Activated CD8-positive, alpha-beta memory T cell treated with anti-CD3 and anti-CD28 coated beads, Interleukin-2, amount 50 U/mL, for 48 hours (primary cell): ENCODE measurements around the gene PBX4.
"Not testable (repeated sequence)": the region's sequence is repeated elsewhere in the genome, so short reads cannot be mapped to it uniquely, and the experiment has no call there.

Source experiments
- DNase-seq: peaks from one replicate; pipeline ENCODE4 v3.0.0-alpha.2; 2020

Gene PBX4

DNA sequence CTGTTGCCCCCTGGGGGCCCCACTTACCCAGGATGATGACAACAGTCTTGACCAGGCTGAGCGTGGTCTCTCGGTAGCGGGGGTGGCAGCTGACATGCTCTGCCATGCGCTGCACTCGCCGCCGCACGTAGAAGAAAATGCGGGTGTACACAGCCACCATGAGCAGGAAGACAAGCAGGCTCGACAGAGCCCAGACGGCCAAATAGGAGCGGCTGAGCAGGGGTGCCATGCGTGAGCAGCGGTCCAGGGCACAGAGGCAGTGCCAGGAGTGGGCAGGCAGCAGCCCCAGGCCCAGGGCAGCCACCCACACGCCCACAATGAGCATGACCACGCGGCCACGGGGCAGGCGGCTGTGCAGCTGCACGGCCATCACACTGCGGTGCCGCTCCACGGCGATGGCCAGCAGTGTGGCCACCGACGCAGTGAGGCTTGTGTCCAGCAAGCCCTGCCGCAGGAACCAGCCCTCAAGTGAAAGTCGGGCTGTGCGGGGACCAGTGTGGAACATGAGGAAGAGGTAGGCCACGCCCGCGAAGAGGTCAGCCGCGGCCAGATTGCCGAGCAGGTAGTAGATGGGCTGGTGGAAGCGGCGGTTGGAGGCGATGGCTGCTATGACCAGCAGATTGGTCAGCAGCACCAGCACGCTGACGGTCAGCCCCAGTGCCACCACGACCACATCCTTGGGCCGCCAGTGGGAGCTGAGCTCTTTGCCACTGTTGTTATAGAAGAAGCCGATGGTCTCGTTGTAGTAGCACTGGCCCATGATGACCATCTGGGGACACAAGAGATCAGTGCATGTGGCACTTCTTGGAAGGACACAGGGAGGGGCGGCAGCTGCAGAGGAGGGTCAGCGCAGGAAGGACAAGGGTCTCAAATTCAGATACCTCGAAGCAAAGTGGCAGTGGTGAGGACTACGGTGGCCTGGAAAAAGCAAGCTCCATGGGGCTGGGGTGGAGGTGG is 8.3 kb upstream of the PBX4 start:
- DNase-seq, result no peak

DNA sequence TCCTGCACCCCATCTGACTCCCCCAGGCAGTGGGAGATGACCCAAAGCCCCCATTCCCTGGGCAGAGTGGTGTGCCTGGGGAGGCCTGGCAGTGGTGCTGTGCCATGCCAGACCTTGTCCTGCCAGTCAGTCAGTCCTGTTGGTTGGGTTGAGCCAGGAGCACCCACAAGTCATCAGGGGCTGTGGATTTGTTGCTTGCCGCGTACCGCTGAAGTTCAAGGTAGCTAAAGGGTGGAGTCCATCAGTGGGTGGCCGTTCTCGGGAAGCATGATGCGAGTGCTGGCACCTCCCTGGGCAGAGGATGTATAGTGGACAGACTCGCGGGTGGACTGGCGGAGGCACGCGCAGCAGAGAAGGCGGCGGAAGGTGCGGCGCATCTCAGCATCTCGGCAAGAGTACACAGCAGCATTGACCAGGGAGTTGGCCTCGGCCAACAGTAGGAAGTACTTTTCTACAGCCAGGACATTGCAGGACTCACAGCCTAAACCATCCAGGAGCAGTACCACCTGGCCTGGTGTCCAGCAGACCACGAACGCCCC is 5.6 kb upstream of the PBX4 start:
- DNase-seq, result no peak

DNA sequence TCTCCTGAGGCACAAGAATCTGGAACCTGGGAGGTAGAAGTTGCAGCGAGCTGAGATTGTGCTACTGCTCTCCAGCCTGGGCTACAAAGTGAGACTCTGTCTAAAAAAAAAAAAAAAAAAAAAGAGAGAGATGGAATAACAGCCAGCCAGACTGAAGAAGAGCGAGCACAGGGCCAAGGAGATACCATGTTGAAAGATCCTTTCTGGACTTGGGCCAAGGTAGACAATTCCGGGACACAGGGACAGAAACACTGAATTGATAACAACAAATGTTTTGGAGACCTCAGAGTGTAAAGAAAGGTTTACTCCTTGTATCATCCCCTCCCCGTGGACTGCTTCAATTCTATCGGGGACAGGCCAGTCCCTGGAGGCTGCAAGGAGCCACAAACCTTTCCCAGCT is 4.9 kb upstream of the PBX4 start:
- no peak for DNase-seq

DNA sequence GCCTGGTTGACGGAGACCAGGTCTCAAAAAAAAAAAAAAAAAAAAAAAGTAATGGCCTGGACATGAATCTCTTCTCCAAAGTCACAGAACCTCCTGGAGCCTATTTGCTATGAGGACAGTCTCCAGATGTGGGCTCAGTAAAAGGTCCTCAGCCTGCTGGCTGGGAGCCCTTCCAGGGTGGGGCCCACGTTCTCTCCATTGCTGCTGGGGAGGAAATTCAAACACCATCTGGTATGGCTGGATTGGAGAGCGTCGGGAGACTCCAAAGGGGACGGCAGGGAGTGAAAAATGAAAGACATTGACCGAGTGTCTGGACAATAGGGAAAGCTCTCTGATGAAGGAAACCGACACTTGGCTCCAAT is 1.3 kb upstream of the PBX4 start:
- no peak for DNase-seq

DNA sequence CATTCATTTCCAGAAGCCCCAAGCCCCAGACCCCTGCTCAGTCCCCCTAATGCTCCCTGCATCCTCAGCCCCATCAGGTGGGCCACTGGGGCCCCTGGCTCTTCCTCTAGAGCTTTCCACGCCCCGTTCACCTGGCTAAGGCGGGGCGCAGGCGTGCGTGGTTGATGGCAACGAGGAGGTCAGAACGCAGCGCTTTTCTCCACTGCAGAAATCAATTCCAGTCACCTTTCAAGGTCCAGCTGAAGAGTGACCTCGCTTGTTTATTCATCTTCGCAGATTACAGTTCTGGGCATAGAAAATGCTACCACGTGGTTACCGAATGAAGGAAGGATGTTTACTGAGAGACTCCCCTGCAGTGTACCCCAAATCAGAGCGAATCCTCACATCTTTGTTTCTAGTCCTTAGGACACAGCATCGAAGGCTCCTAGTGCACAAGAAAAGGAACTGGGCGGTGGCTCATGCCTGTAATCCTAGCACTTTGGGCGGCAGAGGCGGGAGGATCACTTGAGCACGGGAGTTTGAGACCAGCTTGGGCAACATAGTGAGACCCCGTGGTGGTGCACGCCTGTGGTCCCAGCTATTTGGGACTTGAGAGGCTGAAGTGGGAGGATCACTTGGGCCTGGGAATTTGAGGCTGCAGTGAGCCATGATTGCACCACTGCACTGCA is 828 bp upstream of the PBX4 start:
- no peak for DNase-seq

DNA sequence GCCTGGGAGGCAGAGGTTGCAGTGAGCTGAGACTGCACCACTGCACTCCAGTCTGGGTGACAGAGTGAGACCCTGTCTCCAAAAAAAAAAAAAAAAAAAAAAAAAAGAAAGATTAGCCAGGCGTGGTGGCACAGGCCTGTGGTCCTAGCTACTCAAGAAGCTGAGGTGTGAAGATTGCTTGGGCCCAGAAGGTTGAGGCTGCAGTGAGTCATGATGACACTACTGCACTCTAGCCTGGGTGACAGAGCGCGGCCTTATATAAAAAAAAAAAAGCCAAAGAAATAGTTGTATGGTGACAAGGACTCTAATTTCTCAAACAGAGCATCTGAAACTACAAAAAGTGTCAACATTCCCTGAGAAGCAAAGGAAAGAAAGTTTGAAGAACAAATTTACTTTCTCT is 3.4 kb downstream of the PBX4 start:
- DNase-seq, result no peak

DNA sequence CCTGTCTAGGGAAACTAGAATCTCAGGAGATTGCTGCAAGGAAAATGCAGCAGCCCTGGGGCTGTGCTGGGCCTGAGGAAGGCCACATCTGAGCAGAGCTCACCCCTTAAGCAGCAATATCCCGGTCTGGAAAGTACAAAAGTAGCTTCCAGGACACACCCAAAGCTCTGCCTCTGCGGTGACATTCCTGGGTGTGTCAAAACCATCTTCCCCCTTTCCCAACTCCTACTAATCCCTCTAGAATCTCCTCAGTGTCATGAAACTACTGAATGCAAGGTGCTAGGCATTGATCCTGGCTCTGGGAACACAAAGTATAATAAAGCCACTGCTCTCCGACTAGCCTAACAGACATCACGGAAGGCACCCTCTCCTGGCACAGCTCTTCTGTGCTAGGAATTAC is 5.0 kb downstream of the PBX4 start:
- DNase-seq, result no peak

DNA sequence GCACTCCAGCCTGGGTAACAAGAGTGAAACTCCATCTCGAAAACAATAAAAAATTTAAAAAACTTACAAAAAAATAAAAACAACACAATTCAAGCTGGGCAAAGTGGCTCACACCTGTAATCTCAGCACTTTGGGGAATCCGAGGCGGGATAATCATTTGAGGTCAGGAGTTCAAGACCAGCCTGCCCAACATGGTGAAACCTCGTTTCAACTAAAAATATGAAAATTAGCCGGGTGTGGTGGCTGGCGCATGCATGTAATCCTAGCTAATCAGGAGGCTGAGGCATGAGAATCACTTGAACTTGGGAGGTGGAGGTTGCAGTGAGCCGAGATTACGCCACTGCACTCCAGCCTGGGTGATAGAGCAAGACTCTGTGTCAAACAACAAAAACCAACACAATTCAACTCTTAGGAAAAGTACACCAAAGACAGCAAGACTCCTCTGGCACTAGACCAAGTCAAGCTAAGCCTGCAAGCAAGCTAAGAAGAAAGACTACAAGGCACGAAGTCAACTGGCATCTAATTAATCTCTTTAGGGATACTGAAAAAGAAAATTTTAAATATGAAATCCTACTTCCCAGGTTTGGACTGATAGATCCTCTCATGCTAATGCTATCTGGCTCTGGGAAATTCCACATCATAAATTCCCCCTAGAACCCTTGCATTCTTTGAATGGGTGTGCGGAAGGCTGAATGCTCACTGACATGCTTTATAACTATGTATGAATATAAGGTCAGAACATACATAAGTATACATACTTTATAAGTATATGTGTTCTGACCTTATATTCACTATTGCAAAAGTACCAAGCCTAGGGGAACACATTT is 7.9 kb downstream of the PBX4 start:
- no peak for DNase-seq

DNA sequence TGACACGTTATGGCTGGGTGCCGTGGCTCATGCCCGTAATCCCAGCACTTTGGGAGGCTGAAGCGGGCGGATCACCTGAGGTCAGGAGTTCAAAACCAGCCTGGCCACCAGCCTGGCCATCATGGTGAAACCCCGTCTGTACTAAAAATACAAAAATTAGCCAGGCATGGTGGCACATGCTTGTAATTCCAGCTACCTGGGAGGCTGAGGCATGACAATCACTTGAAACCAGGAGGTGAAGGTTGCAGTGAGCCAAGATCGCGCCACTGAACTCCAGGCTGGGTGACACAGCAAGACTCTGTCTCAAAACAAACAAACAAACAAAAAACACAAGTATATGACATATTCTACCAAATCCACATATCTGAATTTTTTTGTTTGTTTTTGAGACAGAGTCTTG is 11.8 kb downstream of the PBX4 start:
- DNase-seq, result not testable (repeated sequence)

DNA sequence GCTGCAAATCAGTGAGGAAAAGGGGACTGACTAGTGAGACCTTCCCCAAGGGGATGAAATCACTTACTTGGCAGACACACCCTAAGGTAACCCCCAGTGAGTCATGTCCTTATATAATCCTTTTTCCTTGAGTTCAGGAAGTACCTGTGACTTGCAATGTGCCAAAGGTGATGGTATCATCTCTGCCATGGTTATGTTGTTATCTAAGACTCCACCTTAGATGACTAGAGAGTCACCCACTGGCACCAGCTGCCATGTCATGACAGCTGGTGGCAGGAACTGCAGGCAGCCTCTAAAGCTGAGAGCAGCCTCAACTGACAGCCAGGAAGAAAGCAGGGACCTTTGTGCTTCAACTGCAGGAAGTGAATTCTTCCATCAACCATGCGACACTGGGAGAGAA is 12.5 kb downstream of the PBX4 start:
- no peak for DNase-seq

DNA sequence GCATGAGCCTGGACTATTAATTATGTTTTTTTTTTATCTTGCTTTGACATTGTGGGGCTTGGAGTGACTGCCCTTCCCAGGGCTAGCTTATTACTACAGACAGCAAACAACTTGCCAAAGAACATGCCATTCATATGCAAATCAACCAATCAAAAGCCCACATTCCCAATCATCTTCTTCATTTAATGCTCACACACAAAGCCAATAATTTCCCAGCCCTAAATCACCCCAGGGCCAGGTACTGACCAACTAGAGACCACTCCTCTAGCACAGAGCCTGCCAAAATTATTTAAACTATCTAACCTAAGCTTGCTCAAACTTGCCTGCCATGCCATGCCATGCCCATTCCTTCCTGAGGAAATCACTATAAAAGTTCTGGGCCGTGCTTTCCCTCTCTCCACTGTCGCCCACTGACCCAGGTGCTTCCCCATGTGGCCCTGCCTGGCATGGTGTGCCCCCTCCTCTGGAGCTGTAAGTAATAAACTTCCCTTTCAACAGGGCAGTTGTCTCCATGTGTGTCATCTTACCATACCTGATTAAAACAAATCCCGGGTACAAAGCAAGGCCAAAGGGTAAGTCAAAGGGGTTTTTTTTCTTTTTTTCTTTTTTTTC is 15.7 kb downstream of the PBX4 start:
- DNase-seq, result no peak

DNA sequence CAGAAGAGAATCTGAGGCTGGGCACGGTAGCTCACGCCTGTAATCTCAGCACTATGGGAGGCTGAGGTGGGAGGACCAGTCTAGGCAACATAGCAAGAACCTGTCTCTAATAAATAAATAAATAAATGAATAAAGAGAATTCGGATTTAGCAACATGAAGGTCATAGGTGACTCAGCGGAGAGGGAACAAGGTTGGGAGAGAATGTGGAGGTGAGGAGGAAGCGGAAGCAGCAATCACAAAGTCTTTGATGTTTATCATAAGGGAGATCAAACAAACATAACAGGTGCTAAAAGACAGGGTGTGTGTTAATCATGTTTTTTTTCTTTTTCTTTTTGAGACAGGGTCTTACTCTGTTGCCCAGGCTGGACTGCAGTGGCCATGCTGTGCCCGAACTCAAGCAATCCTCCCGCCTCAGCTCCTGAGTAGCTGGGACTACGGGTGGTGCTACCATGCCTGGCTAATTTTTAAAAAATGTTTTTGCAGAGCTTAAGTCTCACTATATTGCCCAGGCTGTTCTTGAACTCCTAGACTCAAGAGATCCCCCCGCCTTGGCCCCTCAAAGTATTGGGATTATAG is 16.3 kb downstream of the PBX4 start:
- DNase-seq, result no peak

DNA sequence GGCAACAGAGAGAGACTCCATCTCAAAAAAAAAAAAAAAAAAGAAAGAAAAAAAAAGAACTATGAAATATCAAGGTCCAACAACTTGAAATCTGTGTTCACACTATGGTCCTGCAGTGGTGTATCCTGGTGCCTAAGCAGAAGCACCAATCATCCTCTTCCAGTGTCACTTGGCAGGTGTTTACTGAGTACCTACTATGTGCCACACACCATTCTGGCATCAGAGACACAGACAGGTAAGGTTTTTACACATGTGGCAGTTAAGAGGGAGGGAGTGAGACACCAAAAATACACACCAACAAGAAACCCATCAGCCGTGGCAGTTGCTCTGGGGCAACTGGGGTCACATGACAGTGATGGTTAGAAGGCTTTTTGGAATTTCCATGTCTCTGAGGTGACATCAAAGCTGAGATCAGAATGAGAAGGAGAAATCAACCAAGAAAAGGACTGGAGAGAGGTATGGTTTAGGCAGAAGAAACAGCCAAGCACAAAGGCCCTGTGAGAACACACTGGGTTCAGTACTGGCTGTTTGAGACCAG is 17.6 kb downstream of the PBX4 start:
- DNase-seq, result no peak

DNA sequence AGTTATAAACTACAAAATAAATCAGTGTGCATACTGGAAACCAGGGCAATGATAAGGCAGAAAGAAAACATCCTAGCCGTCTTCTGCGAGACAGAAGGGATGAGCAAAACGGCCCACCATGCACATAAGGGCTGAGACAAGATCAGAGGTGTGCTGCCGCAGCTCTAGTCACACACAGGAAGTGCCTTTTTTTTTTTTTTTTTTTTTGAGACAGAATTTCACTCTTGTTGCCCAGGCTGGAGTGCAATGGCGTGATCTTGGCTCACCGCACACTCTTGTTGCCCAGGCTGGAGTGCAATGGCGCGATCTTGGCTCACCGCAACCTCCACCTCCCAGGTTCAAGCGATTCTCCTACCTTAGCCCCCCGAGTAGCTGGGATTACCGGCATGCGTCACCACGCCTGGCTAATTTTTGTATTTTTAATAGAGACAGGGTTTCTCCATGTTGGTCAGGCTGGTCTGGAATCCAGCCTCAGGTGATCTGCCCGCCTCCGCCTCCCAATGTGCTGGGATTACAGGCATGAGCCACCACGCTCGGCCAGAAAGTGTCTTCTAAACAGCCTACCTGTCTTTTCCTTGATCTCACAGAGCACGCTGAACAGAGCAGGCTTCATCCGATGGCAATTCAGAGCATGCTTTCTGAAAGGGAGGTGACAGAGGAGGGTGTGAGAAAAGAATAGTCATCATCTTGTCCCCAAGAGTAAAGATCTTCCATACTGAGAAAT is 19.6 kb downstream of the PBX4 start:
- peak; percentile 80 for DNase-seq

DNA sequence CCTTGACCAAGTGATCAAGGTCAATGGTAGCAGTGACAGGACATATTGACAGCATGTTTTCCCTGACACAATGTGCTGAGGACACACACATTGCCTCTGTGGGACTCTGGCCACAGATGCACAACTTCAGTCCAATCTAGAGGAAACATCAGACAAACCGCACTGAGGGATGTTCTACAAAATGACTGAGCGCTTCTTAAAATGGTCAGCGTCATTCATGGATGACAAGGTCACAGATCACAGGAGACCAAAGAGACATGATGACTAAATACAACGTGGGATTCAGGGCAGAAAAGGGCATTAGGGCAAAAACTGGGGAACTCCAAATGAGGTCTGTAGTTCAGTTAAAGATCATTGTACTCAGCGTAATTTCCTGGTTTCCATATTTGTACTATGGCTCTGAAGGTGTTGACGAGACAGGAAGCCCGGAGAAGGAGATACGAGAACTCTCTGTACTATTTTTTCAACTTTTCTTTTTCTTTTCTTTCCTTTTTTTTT is 20.6 kb downstream of the PBX4 start:
- no peak for DNase-seq

DNA sequence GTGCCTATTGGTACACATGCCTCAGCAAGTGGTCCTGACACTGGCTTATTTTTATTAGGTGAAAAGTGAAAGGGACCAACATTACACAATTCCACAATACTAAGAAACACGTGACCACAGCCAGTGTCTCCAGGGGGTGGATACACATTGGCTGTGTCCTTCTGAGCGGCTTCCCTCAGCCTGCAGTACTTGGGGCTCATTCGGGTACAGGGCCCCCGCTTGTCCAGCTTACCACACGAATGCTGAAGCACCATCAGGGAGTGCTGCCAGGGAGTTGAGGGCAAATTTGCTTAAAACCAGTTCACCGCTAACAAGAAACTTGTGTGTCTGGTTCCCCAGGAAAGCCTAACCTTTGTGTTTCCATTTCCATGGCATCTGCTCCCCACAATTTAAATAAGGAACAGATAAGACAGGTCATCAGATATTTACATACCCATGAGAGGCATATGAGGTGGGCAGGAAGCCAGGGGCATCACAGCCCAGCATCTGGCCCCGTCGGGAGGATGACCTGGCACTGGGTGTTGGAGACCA is 23.3 kb downstream of the PBX4 start:
- DNase-seq, result no peak

DNA sequence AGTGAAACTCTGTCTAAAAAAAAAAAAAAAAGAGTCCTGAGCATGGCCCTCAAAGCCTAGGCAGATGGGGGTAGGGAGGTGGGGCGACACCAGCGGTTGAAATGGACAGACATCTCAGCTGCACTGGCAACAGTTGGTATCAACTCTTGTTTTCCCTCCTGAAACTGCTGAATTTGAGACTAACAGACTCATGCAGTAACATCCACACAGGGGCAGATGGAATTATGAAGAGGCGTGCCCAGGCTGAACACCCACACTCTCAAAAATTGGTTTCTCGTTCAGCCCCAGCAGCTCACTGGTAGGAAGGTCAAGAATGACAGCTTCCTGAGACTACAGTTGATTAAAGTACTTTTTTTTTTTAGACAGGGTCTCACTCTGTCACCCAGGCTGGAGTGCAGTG is 24.1 kb downstream of the PBX4 start:
- no peak for DNase-seq

DNA sequence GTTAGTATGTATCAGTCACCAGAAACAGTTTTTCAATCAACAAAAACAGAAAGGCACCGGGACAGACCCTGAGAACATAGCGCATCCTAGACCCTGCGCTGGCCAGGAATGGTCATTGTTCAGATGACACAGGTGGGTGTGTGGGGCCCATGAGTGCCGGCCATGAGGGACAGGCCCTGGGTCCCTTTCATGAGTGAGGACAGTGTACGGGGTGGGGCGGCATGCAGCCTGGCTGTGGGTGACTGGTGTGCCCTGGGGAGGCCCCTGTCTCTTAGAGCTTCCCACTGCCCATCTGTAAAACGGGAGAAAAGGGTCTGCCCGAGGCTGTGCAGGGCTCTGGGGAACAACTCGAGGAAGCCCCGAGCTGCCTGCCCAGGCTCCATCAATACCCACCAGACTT is 25.8 kb downstream of the PBX4 start:
- DNase-seq, result no peak

DNA sequence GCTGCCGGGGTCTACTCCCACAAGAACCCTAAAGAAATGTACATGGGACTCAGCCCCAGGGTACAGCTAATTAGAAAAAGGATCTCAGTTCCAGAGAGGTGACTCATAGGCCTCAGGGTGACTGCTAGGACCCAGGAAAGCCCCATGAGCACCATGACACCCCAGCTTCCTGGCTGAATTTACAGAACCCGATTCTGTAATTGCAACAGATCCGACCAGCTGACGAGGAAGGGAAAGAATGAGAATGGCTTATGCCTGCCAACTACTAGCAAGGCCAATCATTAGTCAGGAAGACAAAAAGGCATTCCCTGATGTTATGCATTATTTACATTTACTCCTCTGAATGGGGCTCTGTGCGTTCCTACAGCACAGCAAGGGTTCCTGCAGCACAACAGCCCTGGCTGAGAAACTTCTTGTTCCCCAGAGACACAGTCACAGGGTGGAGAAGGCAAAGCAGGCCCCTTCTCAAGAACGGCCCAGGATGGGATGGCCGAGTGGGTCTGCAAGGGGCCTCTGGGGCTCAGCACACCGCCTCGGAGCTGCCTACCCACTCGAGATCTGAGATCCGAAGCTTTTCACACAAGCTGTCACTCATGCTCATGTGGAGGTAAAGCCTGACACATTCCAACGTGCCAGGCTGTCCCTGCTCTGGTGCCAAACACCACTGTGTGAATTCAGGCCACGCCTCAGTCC is 27.2 kb downstream of the PBX4 start:
- DNase-seq, result peak; percentile 72

DNA sequence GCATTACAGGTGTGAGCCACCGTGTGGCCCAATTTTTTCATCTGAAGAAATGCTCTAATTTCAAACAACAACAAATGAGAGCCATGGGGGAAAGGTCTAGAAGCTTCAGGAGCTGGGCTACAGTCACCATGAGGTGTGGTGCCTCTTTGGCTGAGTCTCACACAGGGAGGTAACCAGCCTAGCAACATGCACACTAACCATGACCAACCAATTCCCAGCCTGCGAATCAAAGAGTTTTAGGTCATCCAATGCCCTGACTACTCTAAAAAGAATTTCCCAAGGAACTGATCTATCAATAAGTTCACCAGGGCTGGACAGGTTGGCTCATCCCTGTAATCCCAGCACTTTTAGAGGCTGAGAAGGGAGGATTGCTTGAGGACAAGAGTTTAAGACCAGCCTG is 29.9 kb downstream of the PBX4 start:
- DNase-seq, result no peak
